HCT116 (cell line): ENCODE measurements around the gene ARL6IP6. TPM values are rescaled to one million over a fixed set of nuclear protein-coding genes. Genes with fewer than 3 reads are reported as not detected.

ENCODE experiments used
- ATAC-seq: fragments of 200-7000 bp; cut with Tn5 transposase; 2 replicates; pipeline ENCODE4 v1.9.1; 2020; ENCODE audit warnings: mild to moderate bottlenecking, moderate library complexity
- BruUV-seq: library from RNA; stranded (reverse); fragments of 400-500 nt; replicated peaks from 2 replicates; lab custom pipeline; 2021; lab: Mats Ljungman, UMichigan
- CTCF ChIA-PET: fragments of 300-600 bp; sonication (Branson Sonifier 250); formaldehyde crosslinking; loops from one replicate; lab custom pipeline; 2021; ENCODE audit warnings: antibody characterized with exemption; lab: Charles Lee
- POLR2A ChIA-PET: fragments of 300-600, 350-600 bp; sonication (Branson Sonifier 250); formaldehyde crosslinking; loops from one replicate; lab custom pipeline; 2021; ENCODE audit warnings: antibody characterized with exemption; lab: Charles Lee
- RAD21 ChIA-PET, 2 experiments: fragments of 300-600 bp; sonication (Branson Sonifier 250); formaldehyde crosslinking; loops; one replicate each; lab custom pipeline; 2023; ENCODE audit warnings: low total read pairs in 2 of 2; ENCODE audit not compliant: uncharacterized antibody in 2 of 2, unreplicated experiment in 2 of 2, low non-redundant PET in 1 of 2; lab: Charles Lee
- DNase-seq: peaks from one replicate; pipeline ENCODE4 v3.0.0-alpha.2; 2010; ENCODE audit warnings: low read depth, low spot score
- H2AFZ ChIP-seq: fragments of 200-600 bp; shearing (Covaris generic), sonication (generic); 2 replicates; pipeline ENCODE4 v1.6.1; 2017; ENCODE audit warnings: low read depth, mixed run types, mixed read lengths, antibody characterized with exemption, low read length; ENCODE audit not compliant: poor library complexity, severe bottlenecking
- H3K27ac ChIP-seq: 2 replicates; pipeline ENCODE4 v1.5.1; 2012; ENCODE audit warnings: low read depth, low read length
- H3K27me3 ChIP-seq: fragments of 200-600 bp; sonication (generic); 2 replicates; pipeline ENCODE4 v1.6.1; 2016; ENCODE audit warnings: mixed run types, low read length, mixed read lengths; ENCODE audit not compliant: insufficient read depth
- H3K36me3 ChIP-seq, 2 experiments: fragments of 200-500 bp in 1 of 2; fragments of 200-600 bp in 1 of 2; sonication (Bioruptor generic) in 1 of 2; sonication (generic) in 1 of 2; 2 replicates each; pipeline versions ENCODE4 v1.5.1 to v1.6.1; 2014 to 2016; ENCODE audit warnings: low read length in 2 of 2, inconsistent platforms in 1 of 2, mixed read lengths in 1 of 2, mixed run types in 1 of 2; ENCODE audit not compliant: insufficient read depth in 2 of 2, control insufficient read depth in 1 of 2
- H3K4me1 ChIP-seq, 2 experiments: fragments of 200-600 bp in 1 of 2; sonication (generic) in 1 of 2; 2 replicates each; pipeline versions ENCODE4 v1.5.1 to v1.6.1; 2012 to 2017; ENCODE audit warnings: low read length in 2 of 2, inconsistent platforms in 1 of 2, mild to moderate bottlenecking in 1 of 2, mixed read lengths in 1 of 2, mixed run types in 1 of 2, moderate library complexity in 1 of 2; ENCODE audit not compliant: insufficient read depth in 2 of 2, control insufficient read depth in 1 of 2
- H3K4me2 ChIP-seq: fragments of 200-600 bp; sonication (generic); 2 replicates; pipeline ENCODE4 v1.6.1; 2017; ENCODE audit warnings: mixed run types, low read length, mixed read lengths
- H3K4me3 ChIP-seq, 2 experiments: fragments of 200-600 bp in 1 of 2; sonication (generic) in 1 of 2; replicated peaks in 1 of 2; 2 replicates each; pipeline ENCODE4 v1.5.1; 2011 to 2016; ENCODE audit warnings: low read length in 2 of 2, control low read depth in 1 of 2, low read depth in 1 of 2, mild to moderate bottlenecking in 1 of 2, mixed read lengths in 1 of 2, mixed run types in 1 of 2
- H3K79me2 ChIP-seq: fragments of 200-600 bp; sonication (generic); 2 replicates; pipeline ENCODE4 v1.6.1; 2017; ENCODE audit warnings: mild to moderate bottlenecking, mixed run types, low read length, moderate library complexity, mixed read lengths; ENCODE audit not compliant: insufficient read depth
- H3K9ac ChIP-seq: fragments of 200-600 bp; sonication (generic); 2 replicates; pipeline ENCODE4 v1.6.1; 2016; ENCODE audit warnings: low read length, mixed read lengths
- H3K9me2 ChIP-seq: fragments of 200-600 bp; sonication (generic), shearing (Covaris generic); 2 replicates; pipeline ENCODE4 v1.6.1; 2017; ENCODE audit warnings: mixed run types, mild to moderate bottlenecking, moderate library complexity; ENCODE audit not compliant: insufficient read depth
- H3K9me3 ChIP-seq, 2 experiments: fragments of 200-500 bp in 1 of 2; fragments of 200-600 bp in 1 of 2; sonication (Bioruptor generic) in 1 of 2; sonication (generic) in 1 of 2; 2 replicates each; pipeline ENCODE4 v1.6.1; 2014 to 2017; ENCODE audit warnings: low read length in 2 of 2, mixed read lengths in 2 of 2, inconsistent platforms in 1 of 2, low read depth in 1 of 2, mild to moderate bottlenecking in 1 of 2, mixed run types in 1 of 2, moderate library complexity in 1 of 2; ENCODE audit not compliant: control insufficient read depth in 1 of 2, insufficient read depth in 1 of 2
- H4K20me1 ChIP-seq: fragments of 200-600 bp; sonication (generic), shearing (Covaris generic); 2 replicates; pipeline ENCODE4 v1.6.1; 2017; ENCODE audit warnings: mixed run types, mild to moderate bottlenecking, moderate library complexity; ENCODE audit not compliant: insufficient read depth
- ATF3 ChIP-seq: IDR thresholded peaks from 2 replicates; pipeline ENCODE4 v1.6.1; 2012
- CEBPB ChIP-seq: IDR thresholded peaks from 2 replicates; pipeline ENCODE4 v1.6.1; 2012; ENCODE audit warnings: low read depth
- CTCF ChIP-seq, 3 experiments: fragments of 200-600 bp in 1 of 3; sonication (generic) in 1 of 3; IDR thresholded peaks in 2 of 3; conservative IDR thresholded peaks in 1 of 3; 2 replicates each; pipeline ENCODE4 v1.5.1; 2012 to 2017; ENCODE audit warnings: low read depth in 2 of 3, low read length in 2 of 3, antibody characterized with exemption in 1 of 3, borderline replicate concordance in 1 of 3, control low read depth in 1 of 3, mild to moderate bottlenecking in 1 of 3, mixed read lengths in 1 of 3, mixed run types in 1 of 3, moderate library complexity in 1 of 3; ENCODE audit not compliant: insufficient read depth in 1 of 3
- EGR1 ChIP-seq: IDR thresholded peaks from 2 replicates; pipeline ENCODE4 v1.6.1; 2012; ENCODE audit warnings: low read depth
- EZH2 ChIP-seq: fragments of 200-600 bp; sonication (generic); IDR thresholded peaks from 2 replicates; pipeline ENCODE4 v1.6.1; 2017; ENCODE audit warnings: antibody characterized with exemption, mixed run types
- JUND ChIP-seq: IDR thresholded peaks from 2 replicates; pipeline ENCODE4 v1.6.1; 2012
- RAD21 ChIP-seq: IDR thresholded peaks from 2 replicates; pipeline ENCODE4 v1.6.1; 2012; ENCODE audit warnings: low read depth, mild to moderate bottlenecking
- REST ChIP-seq: IDR thresholded peaks from 2 replicates; pipeline ENCODE4 v1.6.1; 2012; ENCODE audit warnings: low read depth
- intact Hi-C: fragments of 100-400 bp; cut with micrococcal nuclease; formaldehyde crosslinking; loops from 2 replicates; pipeline ENCODE4 v1.10.0; 2022
- total RNA-seq: library from RNA; stranded (reverse); gene quantifications from one replicate; pipeline ENCODE4 v1.2.1, GENCODE V29; 2021; ENCODE audit not compliant: unreplicated experiment

The ARL6IP6 gene
- total RNA-seq, 1 experiment from 2014 or later = 37.8 TPM

GRCh38 chr2:152740743-152741328, 22.4 kb downstream of the ARL6IP6 start:
- no peak overlapping the region for H2AFZ ChIP-seq
- no peaks in the 10 kb centered on the region for H3K27me3 ChIP-seq
- ChIA-PET RAD21 (no interaction called here), CTCF (interaction anchor here (1.0 kb wide), 2 partner anchors 24 to 565 kb away, joined by 3 to 4 read pairs; partner anchors contain the start of gene PRPF40A), POLR2A (no interaction called here)
- no peak overlapping the region for H3K9ac ChIP-seq
- H4K20me1 ChIP-seq = no peaks in the 10 kb centered on the region
- H3K4me2 ChIP-seq = no peak overlapping the region
- intact Hi-C loops = loop anchor here (2.0 to 5.0 kb wide), 4 partner anchors 564 to 776 kb away; partner anchors contain the start of gene RPRM
- TF ChIP-seq RAD21 = peak; percentile 82
- TF ChIP-seq EGR1 = no peak
- no peak for TF ChIP-seq JUND
- no peak for TF ChIP-seq EZH2
- TF ChIP-seq CEBPB = no peak
- peak; percentile 66 to 98 (median 84) for TF ChIP-seq CTCF (IDR thresholded peaks at IDR 0.05 in 2 of 3, conservative IDR thresholded peaks at IDR 0.05 in 1 of 3; ENCODE audit: borderline replicate concordance in 1 of 3, insufficient read depth in 1 of 3, low read depth in 2 of 3, low read length in 2 of 3)
- H3K79me2 ChIP-seq = no peaks in the 10 kb centered on the region; the same call in 1 of the 2 replicates
- H3K4me3 ChIP-seq = no peak overlapping the region
- H3K9me2 ChIP-seq = no peaks in the 10 kb centered on the region
- peak; percentile 49 for DNase-seq
- no peaks in the 10 kb centered on the region for H3K4me1 ChIP-seq
- H3K9me3 ChIP-seq = no peaks in the 10 kb centered on the region
- H3K36me3 ChIP-seq = peaks cover 5 to 7% of the 10 kb centered on the region in 2 experiments; a peak in 3 of 4 replicates
- peak; percentile 64 for ATAC-seq
- H3K27ac ChIP-seq = no peak overlapping the region
- no TSS peak for BruUV-seq

- POLR2A ChIA-PET = no interaction called here
Observed at GRCh38 chr2:152743002-152743401, 24.6 kb downstream of the ARL6IP6 start.

More at GRCh38 chr2:152743002-152743401, 24.6 kb downstream of the ARL6IP6 start:
- TF ChIP-seq RAD21 = peak; percentile 53
- TF ChIP-seq ATF3 = no peak
- no peak for TF ChIP-seq REST
- peak; percentile 30 to 64 (median 48); a peak in 5 of 6 replicates for TF ChIP-seq CTCF (IDR thresholded peaks at IDR 0.05 in 2 of 3, conservative IDR thresholded peaks at IDR 0.05 in 1 of 3; ENCODE audit: borderline replicate concordance in 1 of 3, insufficient read depth in 1 of 3, low read depth in 2 of 3, low read length in 2 of 3)
- TF ChIP-seq, all 23 proteins: peak for 2
- no peak overlapping the region for H3K4me3 ChIP-seq
- no TSS peak for BruUV-seq
- intact Hi-C loops = loop anchor here (5.0 kb wide), 3 partner anchors 706 to 774 kb away; partner anchors contain the start of gene RPRM
- H3K9me2 ChIP-seq = no peaks in the 10 kb centered on the region
- no peaks in the 10 kb centered on the region; a peak in 1 of 4 replicates for H3K36me3 ChIP-seq
- H3K9me3 ChIP-seq = no peaks in the 10 kb centered on the region
- no peak overlapping the region for H3K9ac ChIP-seq
- ChIA-PET RAD21 (interaction anchor here in 1 of 2 experiments (0.6 kb wide), 1 partner anchor 1200 kb away, joined by 3 read pairs; no protein-coding TSS in a partner anchor), CTCF (interaction anchor here (1.0 to 1.7 kb wide), 8 partner anchors 9 to 777 kb away, joined by 3 to 5 read pairs (median 3); partner anchors contain the start of gene PRPF40A)
- DNase-seq (peak; percentile 8), ATAC-seq (peak; percentile 87)
- H3K4me2 ChIP-seq = no peak overlapping the region
- H3K27me3 ChIP-seq = no peaks in the 10 kb centered on the region
- H4K20me1 ChIP-seq = no peaks in the 10 kb centered on the region
- no peaks in the 10 kb centered on the region; the same call in 1 of the 2 replicates for H3K79me2 ChIP-seq
- no peak overlapping the region for H3K27ac ChIP-seq
- no peak overlapping the region for H2AFZ ChIP-seq
- peaks cover 0 to 6% of the 10 kb centered on the region in 2 experiments; a peak in 1 of 4 replicates for H3K4me1 ChIP-seq
